ENCODE measurements around the gene PCBP4. TPM values are rescaled to one million over a fixed set of nuclear protein-coding genes. Genes with fewer than 3 reads are reported as not detected.

The PCBP4 gene
- total RNA-seq, 2 experiments from 2014 or later = 2.0 to 12.5 TPM

DNA sequence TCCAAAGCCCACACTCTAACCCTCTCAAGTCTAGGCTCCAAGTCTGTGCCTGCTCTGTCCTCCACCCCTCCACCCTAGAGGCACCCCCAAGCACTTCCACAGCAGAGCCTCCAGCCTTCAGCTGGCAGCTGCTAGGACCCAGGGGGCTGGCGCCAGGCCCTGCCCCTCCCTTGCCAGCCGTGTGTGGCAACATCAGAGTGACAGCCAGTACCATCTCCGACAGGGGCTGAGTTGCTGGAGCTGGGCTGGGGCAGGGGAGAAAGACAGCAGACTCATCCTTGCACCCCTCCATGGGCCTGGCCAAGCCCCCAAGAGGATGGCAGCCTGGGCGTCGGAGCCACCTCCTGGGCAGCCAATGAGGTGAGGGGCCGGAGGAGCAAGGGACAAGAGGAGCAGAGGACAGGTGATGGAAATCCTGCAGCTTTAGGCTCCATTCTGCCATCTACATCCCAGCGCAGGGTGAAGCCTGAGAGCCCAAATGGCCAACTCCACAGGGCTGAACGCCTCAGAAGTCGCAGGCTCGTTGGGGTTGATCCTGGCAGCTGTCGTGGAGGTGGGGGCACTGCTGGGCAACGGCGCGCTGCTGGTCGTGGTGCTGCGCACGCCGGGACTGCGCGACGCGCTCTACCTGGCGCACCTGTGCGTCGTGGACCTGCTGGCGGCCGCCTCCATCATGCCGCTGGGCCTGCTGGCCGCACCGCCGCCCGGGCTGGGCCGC, 11.9 kb downstream of the PCBP4 start, which contains the start of gene GPR62:
Gene GPR62, plus strand, starts transcription at position 207 of the 718 bp plus-strand sequence. Its CDS starts 272 bp downstream, at position 479.
- Histone ChIP-seq H3K4me1 (ENCODE audit: insufficient read depth, low read length, poor library complexity, severe bottlenecking) (peaks cover 3% of the 10 kb centered on the region), H3K4me3 (ENCODE audit: low read depth, low read length, poor library complexity, severe bottlenecking) (no peak within 1 kb of the TSS), H3K9me2 (ENCODE audit: insufficient read depth, low read length) (no peaks in the 10 kb centered on the region), H4K20me1 (ENCODE audit: insufficient read depth, low read length) (no peaks in the 10 kb centered on the region), H3K9me3 (ENCODE audit: low read length) (no peaks in the 10 kb centered on the region), H3K36me3 (ENCODE audit: insufficient read depth, low read length) (no peaks in the 10 kb centered on the region), H3K4me2 (ENCODE audit: low read length) (no peak within 1 kb of the TSS), H3K79me2 (ENCODE audit: insufficient read depth, low read depth, low read length) (no peaks in the 10 kb centered on the region), H2AFZ (ENCODE audit: low read length) (no peak within 1 kb of the TSS), H3K27ac (ENCODE audit: low read depth, low read length, poor library complexity, severe bottlenecking) (no peak within 1 kb of the TSS)
- ChIA-PET CTCF (ENCODE audit: unreplicated experiment) (no interaction called here), POLR2A (no interaction called here)
- no TSS peak for BruUV-seq (replicated peaks)
- intact Hi-C loops (cut with micrococcal nuclease; ENCODE audit: unreplicated experiment) = no loop called here
- DNase-seq (ENCODE audit: low spot score) = no peak
- no peak for TF ChIP-seq EZH2phosphoT487 (IDR thresholded peaks at IDR 0.05; ENCODE audit: borderline replicate concordance, low read depth, low read length)
- TF ChIP-seq CTCF (conservative IDR thresholded peaks at IDR 0.05; ENCODE audit: low read length) = no peak

- BruUV-seq (replicated peaks) = no TSS peak
- ChIA-PET CTCF (ENCODE audit: unreplicated experiment) (no interaction called here), POLR2A (no interaction called here)
- intact Hi-C loops (cut with micrococcal nuclease; ENCODE audit: unreplicated experiment) = no loop called here
- Histone ChIP-seq H3K36me3 (ENCODE audit: insufficient read depth, low read length) (no peaks in the 10 kb centered on the region), H3K9me3 (ENCODE audit: low read length) (no peaks in the 10 kb centered on the region), H3K4me1 (ENCODE audit: insufficient read depth, low read length, poor library complexity, severe bottlenecking) (peaks cover 3% of the 10 kb centered on the region), H2AFZ (ENCODE audit: low read length) (no peak overlapping the region), H3K9me2 (ENCODE audit: insufficient read depth, low read length) (no peaks in the 10 kb centered on the region), H3K27ac (ENCODE audit: low read depth, low read length, poor library complexity, severe bottlenecking) (no peak overlapping the region), H3K79me2 (ENCODE audit: insufficient read depth, low read depth, low read length) (no peaks in the 10 kb centered on the region), H4K20me1 (ENCODE audit: insufficient read depth, low read length) (no peaks in the 10 kb centered on the region), H3K4me2 (ENCODE audit: low read length) (no peak overlapping the region), H3K4me3 (ENCODE audit: low read depth, low read length, poor library complexity, severe bottlenecking) (no peak overlapping the region)
- DNase-seq (ENCODE audit: low spot score) = no peak
- TF ChIP-seq EZH2phosphoT487 (IDR thresholded peaks at IDR 0.05; ENCODE audit: borderline replicate concordance, low read depth, low read length) = no peak
- no peak for TF ChIP-seq CTCF (conservative IDR thresholded peaks at IDR 0.05; ENCODE audit: low read length)
Observed at GRCh38 chr3:51954713-51955112, 12.5 kb downstream of the PCBP4 start.

- no peak overlapping the region for H3K4me2 ChIP-seq (ENCODE audit: low read length)
- no peaks in the 10 kb centered on the region for H4K20me1 ChIP-seq (ENCODE audit: insufficient read depth, low read length)
- H2AFZ ChIP-seq (ENCODE audit: low read length) = no peak overlapping the region
- H3K9me2 ChIP-seq (ENCODE audit: insufficient read depth, low read length) = no peaks in the 10 kb centered on the region
- no peaks in the 10 kb centered on the region for H3K9me3 ChIP-seq (ENCODE audit: low read length)
- ChIA-PET CTCF (ENCODE audit: unreplicated experiment) (no interaction called here), POLR2A (no interaction called here)
- no peak for DNase-seq (ENCODE audit: low spot score)
- no TSS peak for BruUV-seq (replicated peaks)
- H3K36me3 ChIP-seq (ENCODE audit: insufficient read depth, low read length) = no peaks in the 10 kb centered on the region
- H3K4me1 ChIP-seq (ENCODE audit: insufficient read depth, low read length, poor library complexity, severe bottlenecking) = peaks cover 3% of the 10 kb centered on the region
- no peaks in the 10 kb centered on the region for H3K79me2 ChIP-seq (ENCODE audit: insufficient read depth, low read depth, low read length)
- TF ChIP-seq CTCF (conservative IDR thresholded peaks at IDR 0.05; ENCODE audit: low read length) = no peak
- TF ChIP-seq EZH2phosphoT487 (IDR thresholded peaks at IDR 0.05; ENCODE audit: borderline replicate concordance, low read depth, low read length) = no peak
- H3K27ac ChIP-seq (ENCODE audit: low read depth, low read length, poor library complexity, severe bottlenecking) = no peak overlapping the region
- no peak overlapping the region for H3K4me3 ChIP-seq (ENCODE audit: low read depth, low read length, poor library complexity, severe bottlenecking)
- intact Hi-C loops (cut with micrococcal nuclease; ENCODE audit: unreplicated experiment) = no loop called here
Observed at GRCh38 chr3:51954105-51954504, 13.1 kb downstream of the PCBP4 start.
